Endodermal cell (in vitro differentiated cells): ENCODE data around the gene ZCWPW2. TPM values are rescaled to one million over a fixed set of nuclear protein-coding genes. Genes with fewer than 3 reads are reported as not detected.

ENCODE experiments used
- DNase-seq: peaks from one replicate; pipeline ENCODE4 v3.0.0-alpha.2; 2017
- H3K27ac ChIP-seq: 2 replicates; pipeline ENCODE4 v1.5.1; 2013; ENCODE audit warnings: mild to moderate bottlenecking, low read depth, low read length, moderate library complexity
- H3K27me3 ChIP-seq: 2 replicates; pipeline ENCODE4 v1.6.1; 2013; ENCODE audit warnings: mild to moderate bottlenecking, low read length, moderate library complexity; ENCODE audit not compliant: insufficient read depth, control insufficient read depth, poor library complexity, severe bottlenecking
- H3K36me3 ChIP-seq: 2 replicates; pipeline ENCODE4 v1.7.0; 2013; ENCODE audit warnings: mild to moderate bottlenecking, low read length, moderate library complexity; ENCODE audit not compliant: control insufficient read depth, insufficient read depth
- H3K4me1 ChIP-seq: one replicate; pipeline ENCODE4 v1.7.0; 2013; ENCODE audit warnings: low read length; ENCODE audit not compliant: control insufficient read depth, insufficient read depth
- H3K4me3 ChIP-seq: 2 replicates; pipeline ENCODE4 v1.5.1; 2013; ENCODE audit warnings: mild to moderate bottlenecking, low read length, moderate library complexity
- H3K9ac ChIP-seq: 2 replicates; pipeline ENCODE4 v1.6.1; 2013; ENCODE audit warnings: mild to moderate bottlenecking, low read length, moderate library complexity; ENCODE audit not compliant: poor library complexity, severe bottlenecking; ENCODE audit errors: extremely low read depth
- H3K9me3 ChIP-seq: 2 replicates; pipeline ENCODE4 v1.6.1; 2013; ENCODE audit warnings: mild to moderate bottlenecking, low read length, moderate library complexity; ENCODE audit not compliant: control insufficient read depth
- H3K27ac Mint-ChIP-seq: 2 replicates; pipeline ENCODE4 v1.8.0; 2020; ENCODE audit warnings: mixed read lengths
- H3K27me3 Mint-ChIP-seq: 2 replicates; pipeline ENCODE4 v1.8.0; 2021; ENCODE audit warnings: mild to moderate bottlenecking, mixed read lengths; ENCODE audit not compliant: insufficient read depth
- H3K36me3 Mint-ChIP-seq: 2 replicates; pipeline ENCODE4 v1.8.0; 2020; ENCODE audit warnings: low read depth, mixed read lengths
- H3K4me1 Mint-ChIP-seq: 2 replicates; pipeline ENCODE4 v1.8.0; 2020; ENCODE audit warnings: mixed read lengths
- H3K4me3 Mint-ChIP-seq: 2 replicates; pipeline ENCODE4 v1.8.0; 2020; ENCODE audit warnings: mild to moderate bottlenecking, moderate library complexity, mixed read lengths
- H3K9me3 Mint-ChIP-seq: 2 replicates; pipeline ENCODE4 v1.8.0; 2020; ENCODE audit warnings: mild to moderate bottlenecking, mixed read lengths
- CTCF ChIP-seq: fragments of 200-600 bp; sonication (generic); conservative IDR thresholded peaks from 2 replicates; pipeline ENCODE4 v1.5.0; 2021; ENCODE audit warnings: antibody characterized with exemption, mild to moderate bottlenecking
- WGBS, 2 experiments: methylation state at CpG; one replicate each; pipeline versions ENCODE4 v1.1.5 to v1.1.7; 2013; ENCODE audit warnings: missing lambda C conversion rate in 2 of 2, mixed read lengths in 1 of 2; ENCODE audit not compliant: insufficient coverage in 1 of 2, insufficient read length in 1 of 2; 5-methylcytosine and 5-hydroxymethylcytosine counted together
- total RNA-seq, 2 donors: library from RNA; stranded (reverse); fragmentation: NEBNext Ultra II Directional in 1 of 2; extraction: Animal tissue kit (Norgen Biotek cat#: 25700) in 1 of 2; gene quantifications; 2 replicates in 1 of 2; 3 replicates in 1 of 2; pipeline ENCODE4 v1.2.1, GENCODE V29; 2021

Gene ZCWPW2
- total RNA-seq, 2 donors from 2014 or later = 0.82 TPM; not detected in 1

GRCh38 chr3:28476764-28477163 is 128.2 kb downstream of the ZCWPW2 start:
- Mint-ChIP-seq H3K4me1 (no peaks in the 10 kb centered on the region), H3K27me3 (no peaks in the 10 kb centered on the region), H3K36me3 (no peaks in the 10 kb centered on the region), H3K4me3 (no peak overlapping the region), H3K27ac (no peak overlapping the region), H3K9me3 (no peaks in the 10 kb centered on the region)
- H3K9me3 ChIP-seq = no peaks in the 10 kb centered on the region
- no peaks in the 10 kb centered on the region for H3K27me3 ChIP-seq
- no peak overlapping the region for H3K4me3 ChIP-seq
- no peak overlapping the region for H3K27ac ChIP-seq
- no peak for DNase-seq
- no peaks in the 10 kb centered on the region for H3K36me3 ChIP-seq
- WGBS, 2 experiments = 71% methylated on average over 5 of the region's 5 CpGs; no CpG with 5 or more reads in 1 of the 2 experiments
- no peak for TF ChIP-seq CTCF
- H3K9ac ChIP-seq = no peak overlapping the region
- H3K4me1 ChIP-seq = no peaks in the 10 kb centered on the region

GRCh38 chr3:28485164-28485563 is 136.6 kb downstream of the ZCWPW2 start:
- Histone ChIP-seq H3K27ac (no peak overlapping the region), H3K27me3 (no peaks in the 10 kb centered on the region), H3K36me3 (no peaks in the 10 kb centered on the region), H3K9ac (no peak overlapping the region), H3K4me3 (no peak overlapping the region), H3K9me3 (no peaks in the 10 kb centered on the region), H3K4me1 (no peaks in the 10 kb centered on the region)
- H3K27ac Mint-ChIP-seq = no peak overlapping the region
- no peak for DNase-seq
- H3K27me3 Mint-ChIP-seq = no peaks in the 10 kb centered on the region
- no peak overlapping the region for H3K4me3 Mint-ChIP-seq
- no peaks in the 10 kb centered on the region for H3K4me1 Mint-ChIP-seq
- no peaks in the 10 kb centered on the region for H3K36me3 Mint-ChIP-seq
- no peaks in the 10 kb centered on the region for H3K9me3 Mint-ChIP-seq
- TF ChIP-seq CTCF = no peak

GRCh38 chr3:28495301-28495700 is 146.8 kb downstream of the ZCWPW2 start:
- Mint-ChIP-seq H3K4me3 (no peak overlapping the region), H3K27me3 (no peaks in the 10 kb centered on the region), H3K27ac (no peak overlapping the region), H3K36me3 (no peaks in the 10 kb centered on the region), H3K4me1 (peaks cover 2% of the 10 kb centered on the region), H3K9me3 (no peaks in the 10 kb centered on the region)
- Histone ChIP-seq H3K36me3 (no peaks in the 10 kb centered on the region), H3K4me1 (no peaks in the 10 kb centered on the region), H3K27me3 (no peaks in the 10 kb centered on the region), H3K9ac (no peak overlapping the region), H3K27ac (no peak overlapping the region), H3K9me3 (no peaks in the 10 kb centered on the region), H3K4me3 (no peak overlapping the region)
- DNase-seq = no peak
- TF ChIP-seq CTCF = no peak
